Prostate gland (tissue), 2 donors: ENCODE results near the gene ZNF609. TPM values are rescaled to one million over a fixed set of nuclear protein-coding genes. Genes with fewer than 3 reads are reported as not detected.
A peak's percentile ranks its signal among the peaks of the same experiment; 100 is the strongest.

Experiments used
- DNase-seq: peaks from one replicate; pipeline ENCODE4 v3.0.0-alpha.2; 2019; ENCODE audit warnings: low spot score
- H3K27ac ChIP-seq, 2 donors: fragments of 200-600 bp; sonication (generic); 2 replicates each; pipeline ENCODE4 v1.5.1; 2017 to 2019
- H3K27me3 ChIP-seq: fragments of 200-600 bp; sonication (generic); replicated peaks from 2 replicates; pipeline ENCODE4 v1.5.1; 2019; ENCODE audit not compliant: insufficient read depth
- H3K36me3 ChIP-seq, 2 donors: fragments of 200-600 bp; sonication (generic); 1 replicate in 1 of 2; 2 replicates in 1 of 2; pipeline versions ENCODE4 v1.5.1 to v1.8.1; 2017 to 2019
- H3K4me1 ChIP-seq: fragments of 200-600 bp; sonication (generic); replicated peaks from 2 replicates; pipeline ENCODE4 v1.5.1; 2019
- H3K4me3 ChIP-seq, 2 donors: fragments of 200-600 bp; sonication (generic); 2 replicates each; pipeline ENCODE4 v1.5.1; 2017 to 2019
- H3K9me3 ChIP-seq: fragments of 200-600 bp; sonication (generic); 2 replicates; pipeline ENCODE4 v1.5.1; 2017
- POLR2A ChIP-seq: fragments of 450-650 bp; IDR thresholded peaks from one replicate; pipeline ENCODE4 v1.6.1; 2016; ENCODE audit warnings: antibody characterized with exemption, mild to moderate bottlenecking
- POLR2AphosphoS5 ChIP-seq: sonication (generic); formaldehyde crosslinking; IDR thresholded peaks from one replicate; pipeline ENCODE4 v1.6.1; 2017; ENCODE audit warnings: antibody characterized with exemption
- WGBS: methylation state at CpG from one replicate; pipeline ENCODE4 v1.1.5; 2018; 5-methylcytosine and 5-hydroxymethylcytosine counted together
- intact Hi-C: fragments of 100-400 bp; cut with DNase I; formaldehyde crosslinking; loops from one replicate; pipeline ENCODE4 v1.14.2; 2022
- total RNA-seq, 2 donors: library from RNA; depleted of rRNA; stranded (reverse); fragments of >200 nt; gene quantifications; one replicate each; pipeline ENCODE4 v1.1.0, GENCODE V29; 2016
- TF ChIP-seq, protein P1 (sequence below), 4 experiments: fragments of 200-600 bp in 2 of 4; fragments of 450-650 bp in 2 of 4; sonication (generic) in 2 of 4; IDR thresholded peaks; 1 replicate in 3 of 4; 2 replicates in 1 of 4; pipeline ENCODE4 v1.5.1; 2016 to 2019; ENCODE audit warnings: antibody characterized with exemption in 4 of 4, mild to moderate bottlenecking in 2 of 4, moderate library complexity in 2 of 4

ZNF609 gene
- total RNA-seq, 2 donors from 2014 or later: 29.1 to 45.7 TPM

DNA sequence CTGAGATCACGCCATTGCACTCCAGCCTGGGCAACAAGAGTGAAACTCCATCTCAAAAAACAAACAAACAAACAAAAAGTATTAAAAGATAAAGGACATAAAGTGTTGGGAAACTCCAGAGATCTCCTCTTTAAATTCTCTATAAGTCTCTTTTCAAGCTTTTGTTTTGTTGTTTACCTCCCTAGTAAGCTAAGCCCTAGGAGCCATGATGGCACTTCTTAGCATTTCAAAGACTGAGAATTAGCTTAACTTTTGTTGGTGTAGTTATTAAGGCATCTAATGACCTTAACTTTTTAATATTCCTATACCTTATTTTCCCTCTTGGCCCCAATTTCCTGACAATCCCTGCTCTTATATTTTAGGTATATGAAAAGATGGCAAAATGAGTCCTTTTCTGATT, 157.3 kb downstream of the ZNF609 start:
- no peak overlapping the region for H3K27ac ChIP-seq
- no peaks in the 10 kb centered on the region for H3K36me3 ChIP-seq
- no peak for DNase-seq
- intact Hi-C loops: no loop called here
- WGBS: 100% methylated on average over 1 of the region's 1 CpG
- TF ChIP-seq, protein P1, sequence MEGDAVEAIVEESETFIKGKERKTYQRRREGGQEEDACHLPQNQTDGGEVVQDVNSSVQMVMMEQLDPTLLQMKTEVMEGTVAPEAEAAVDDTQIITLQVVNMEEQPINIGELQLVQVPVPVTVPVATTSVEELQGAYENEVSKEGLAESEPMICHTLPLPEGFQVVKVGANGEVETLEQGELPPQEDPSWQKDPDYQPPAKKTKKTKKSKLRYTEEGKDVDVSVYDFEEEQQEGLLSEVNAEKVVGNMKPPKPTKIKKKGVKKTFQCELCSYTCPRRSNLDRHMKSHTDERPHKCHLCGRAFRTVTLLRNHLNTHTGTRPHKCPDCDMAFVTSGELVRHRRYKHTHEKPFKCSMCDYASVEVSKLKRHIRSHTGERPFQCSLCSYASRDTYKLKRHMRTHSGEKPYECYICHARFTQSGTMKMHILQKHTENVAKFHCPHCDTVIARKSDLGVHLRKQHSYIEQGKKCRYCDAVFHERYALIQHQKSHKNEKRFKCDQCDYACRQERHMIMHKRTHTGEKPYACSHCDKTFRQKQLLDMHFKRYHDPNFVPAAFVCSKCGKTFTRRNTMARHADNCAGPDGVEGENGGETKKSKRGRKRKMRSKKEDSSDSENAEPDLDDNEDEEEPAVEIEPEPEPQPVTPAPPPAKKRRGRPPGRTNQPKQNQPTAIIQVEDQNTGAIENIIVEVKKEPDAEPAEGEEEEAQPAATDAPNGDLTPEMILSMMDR (IDR thresholded peaks at IDR 0.05): no peak
- TF ChIP-seq POLR2AphosphoS5 (no peak), POLR2A (no peak)
- H3K9me3 ChIP-seq: no peaks in the 10 kb centered on the region
- H3K4me3 ChIP-seq: no peak overlapping the region
- H3K4me1 ChIP-seq: no peaks in the 10 kb centered on the region
- H3K27me3 ChIP-seq: no peaks in the 10 kb centered on the region

DNA sequence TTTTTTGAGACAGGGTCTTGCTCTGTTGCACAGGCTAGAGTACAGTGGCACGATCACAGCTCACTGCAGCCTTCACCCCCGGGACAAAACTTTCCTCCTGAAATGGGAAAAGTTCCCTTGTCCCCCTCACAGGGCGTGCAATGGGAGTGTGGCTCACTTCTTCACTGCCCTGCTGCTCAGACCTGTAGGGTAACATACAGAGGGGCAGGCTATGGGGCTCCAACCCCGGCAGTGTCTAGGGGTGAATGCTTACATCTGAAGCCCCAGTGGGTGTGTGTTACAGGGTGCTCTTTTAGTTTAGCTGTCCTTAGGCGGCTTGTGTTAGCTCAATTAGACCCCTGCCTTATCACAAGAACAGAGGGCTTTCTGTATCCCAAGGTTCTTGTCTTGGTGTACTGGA, 157.8 kb downstream of the ZNF609 start:
- TF ChIP-seq POLR2A: no peak
- TF ChIP-seq, protein P1 (IDR thresholded peaks at IDR 0.05): no peak
- TF ChIP-seq POLR2AphosphoS5: no peak
- Histone ChIP-seq H3K27ac (no peak overlapping the region), H3K27me3 (no peaks in the 10 kb centered on the region), H3K9me3 (no peaks in the 10 kb centered on the region), H3K36me3 (no peaks in the 10 kb centered on the region), H3K4me1 (no peaks in the 10 kb centered on the region), H3K4me3 (no peak overlapping the region)
- intact Hi-C loops: no loop called here
- no peak for DNase-seq
- 85% methylated on average over 5 of the region's 5 CpGs for WGBS

DNA sequence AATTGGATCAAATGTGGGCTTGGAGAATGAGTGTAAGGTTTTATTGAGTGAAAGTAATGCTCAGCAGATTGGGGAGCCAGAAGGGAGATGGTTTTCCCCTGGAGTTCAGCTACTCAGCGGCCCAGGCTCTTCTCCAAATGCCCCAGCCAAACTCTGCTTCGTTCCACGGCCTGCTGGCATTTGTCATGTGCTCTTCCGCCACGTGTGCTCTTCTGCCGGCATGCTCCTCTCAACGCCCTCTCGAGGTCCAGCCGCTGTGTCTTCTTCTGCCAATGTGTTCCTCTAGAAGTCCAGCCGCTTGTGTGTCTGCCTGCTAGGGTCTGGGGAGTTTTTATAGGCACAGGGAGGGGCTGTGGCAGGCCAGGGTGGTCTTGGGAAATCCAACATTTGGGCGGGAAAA, 158.2 kb downstream of the ZNF609 start:
- 68% methylated on average over 11 of the region's 11 CpGs for WGBS

DNA sequence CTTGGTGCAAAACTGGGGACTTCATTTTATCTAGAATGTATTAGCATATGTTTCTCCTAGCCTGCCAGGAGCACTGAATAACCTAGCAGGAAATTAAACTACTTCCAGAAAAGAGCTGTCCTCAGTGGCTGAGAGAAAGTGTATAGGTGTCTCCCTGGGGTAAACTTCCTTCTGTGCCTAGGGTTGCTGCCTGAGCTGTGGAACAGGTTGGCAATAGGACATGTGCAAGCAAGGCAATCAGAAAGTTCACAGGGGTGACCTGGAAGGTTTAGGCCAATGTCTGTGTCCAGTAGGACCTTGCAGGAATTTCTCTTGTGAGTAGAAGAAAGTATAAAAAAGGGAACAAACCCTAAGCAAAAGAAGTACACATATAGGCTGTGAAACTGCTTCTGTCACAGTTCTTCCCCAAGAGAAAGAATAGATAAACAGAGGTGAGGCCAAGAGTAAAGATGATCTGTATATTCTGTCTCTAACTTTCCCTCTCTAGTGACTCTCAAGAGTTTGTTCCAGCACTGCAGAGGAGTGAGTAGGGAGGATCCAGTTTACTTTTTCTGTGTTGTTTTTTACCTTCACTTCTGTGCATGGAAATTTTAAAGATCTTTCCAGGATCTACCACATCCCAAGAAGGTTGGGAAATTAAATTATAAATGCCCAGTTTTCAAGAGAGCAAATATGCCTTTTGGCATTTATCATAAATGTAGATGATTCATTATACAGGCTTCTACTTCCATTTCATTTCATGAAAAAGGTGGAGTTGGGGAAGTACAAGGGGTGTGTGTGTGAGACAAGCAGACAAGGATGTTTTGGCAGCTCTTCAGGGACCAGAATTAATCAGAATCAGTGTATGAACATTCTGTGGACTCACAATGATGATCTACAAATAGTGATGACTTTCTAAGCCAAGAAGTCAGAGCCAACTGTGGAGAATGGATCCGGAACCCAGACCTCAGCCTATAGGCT, 159.8 kb downstream of the ZNF609 start:
- intact Hi-C loops: no loop called here
- H3K4me3 ChIP-seq: no peak overlapping the region

More for the DNA sequence above, 158.2 kb downstream of the ZNF609 start:
- Histone ChIP-seq H3K9me3 (no peaks in the 10 kb centered on the region), H3K4me3 (no peak overlapping the region), H3K27me3 (no peaks in the 10 kb centered on the region), H3K27ac (no peak overlapping the region), H3K36me3 (no peaks in the 10 kb centered on the region), H3K4me1 (no peaks in the 10 kb centered on the region)
- DNase-seq: no peak
- TF ChIP-seq, protein P1 (IDR thresholded peaks at IDR 0.05): no peak
- TF ChIP-seq POLR2AphosphoS5: no peak
- intact Hi-C loops: no loop called here

More for the DNA sequence above, 159.8 kb downstream of the ZNF609 start:
- 39% methylated on average over 1 of the region's 1 CpG for WGBS
- no peak for TF ChIP-seq POLR2AphosphoS5
- TF ChIP-seq, protein P1 (IDR thresholded peaks at IDR 0.05): no peak
- TF ChIP-seq POLR2A: no peak
- H3K4me1 ChIP-seq: no peaks in the 10 kb centered on the region
- no peak for DNase-seq
- no peaks in the 10 kb centered on the region for H3K9me3 ChIP-seq
- peak overlapping the region; percentile 9 to 24 for H3K27ac ChIP-seq
- H3K36me3 ChIP-seq: no peaks in the 10 kb centered on the region
- H3K27me3 ChIP-seq: no peaks in the 10 kb centered on the region
